ENCODE results near the gene ART3. TPM values are rescaled to one million over a fixed set of nuclear protein-coding genes. Genes with fewer than 3 reads are reported as not detected.

Gene ART3
- polyA plus RNA-seq, 1 donor (not counting 4 experiments of a cell fraction or from before 2014, with no cell fraction given), result 0.64 TPM

GRCh38 chr4:76061421-76061820 lies 13.1 kb upstream of the ART3 start:
- FAIRE-seq, result no peak

DNA sequence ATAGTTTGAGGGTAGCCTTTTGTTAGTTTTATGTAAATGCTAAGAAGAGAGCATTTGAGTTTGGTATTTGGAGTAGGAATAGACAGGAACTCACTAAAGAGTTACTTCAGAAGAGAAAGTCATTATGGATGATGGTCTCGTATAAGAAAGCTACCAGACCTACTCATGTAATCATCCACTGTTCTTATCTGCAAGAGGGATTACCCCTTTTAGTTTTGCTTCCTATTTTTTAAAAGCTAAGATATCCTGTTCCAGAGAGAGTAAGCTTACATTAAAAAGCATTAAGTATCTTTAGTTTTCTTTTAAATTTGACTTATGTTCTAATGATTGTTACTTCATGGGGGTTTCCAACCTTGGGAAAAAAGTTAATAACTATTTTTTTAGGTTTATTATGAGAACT lies 12.5 kb upstream of the ART3 start:
- no peak overlapping the region for H3K9ac ChIP-seq (ENCODE audit: control insufficient read depth, extremely low read depth, insufficient read depth, low read length)
- no peaks in the 10 kb centered on the region for H4K20me1 ChIP-seq (ENCODE audit: control insufficient read depth, extremely low read depth, insufficient read depth, low read length)
- dilution Hi-C loops (cut with MboI; ENCODE audit: extremely low pct_ligation_motif_present, low sequenced_read_pairs), result no loop called here
- no peak for TF ChIP-seq CTCF (optimal IDR thresholded peaks at IDR 0.05 in 1 of 3, IDR thresholded peaks at IDR 0.05 in 1 of 3, conservative IDR thresholded peaks at IDR 0.05 in 1 of 3; ENCODE audit: extremely low read depth in 1 of 3, insufficient read depth in 2 of 3, low read length in 3 of 3)
- TF ChIP-seq EZH2 (IDR thresholded peaks at IDR 0.05; ENCODE audit: low read length), result no peak
- H3K4me3 ChIP-seq (ENCODE audit: control insufficient read depth in 2 of 3, extremely low read depth in 1 of 3, insufficient read depth in 2 of 3, low read depth in 1 of 3, low read length in 3 of 3), result no peak overlapping the region
- peaks cover 26% of the 10 kb centered on the region for H3K4me1 ChIP-seq (ENCODE audit: control insufficient read depth, extremely low read depth, insufficient read depth, low read length)
- H3K9me3 ChIP-seq (ENCODE audit: control insufficient read depth, low read depth, low read length), result no peaks in the 10 kb centered on the region
- H3K36me3 ChIP-seq (ENCODE audit: control insufficient read depth in 2 of 2, extremely low read depth in 1 of 2, insufficient read depth in 2 of 2, low read length in 2 of 2), result no peaks in the 10 kb centered on the region
- H2AFZ ChIP-seq (ENCODE audit: control insufficient read depth, low read length), result no peak overlapping the region
- DNase-seq (ENCODE audit: low read depth, low spot score) (no peak), FAIRE-seq (no peak)
- H3K4me2 ChIP-seq (ENCODE audit: control insufficient read depth, extremely low read depth, insufficient read depth, low read depth, low read length), result no peak overlapping the region
- no peaks in the 10 kb centered on the region for H3K27me3 ChIP-seq (ENCODE audit: control insufficient read depth, extremely low read depth, insufficient read depth, low read length)
- no peaks in the 10 kb centered on the region for H3K79me2 ChIP-seq (ENCODE audit: control insufficient read depth, insufficient read depth, low read length)
- no peak overlapping the region for H3K27ac ChIP-seq (ENCODE audit: control insufficient read depth, insufficient read depth, low read length)
- H3K9me1 ChIP-seq (ENCODE audit: control insufficient read depth, extremely low read depth, insufficient read depth, low read length), result no peaks in the 10 kb centered on the region

More at GRCh38 chr4:76061421-76061820, 13.1 kb upstream of the ART3 start:
- DNase-seq (ENCODE audit: low read depth, low spot score), result no peak
- Histone ChIP-seq H3K9me1 (ENCODE audit: control insufficient read depth, extremely low read depth, insufficient read depth, low read length) (no peaks in the 10 kb centered on the region), H3K9me3 (ENCODE audit: control insufficient read depth, low read depth, low read length) (no peaks in the 10 kb centered on the region), H3K4me3 (ENCODE audit: control insufficient read depth in 2 of 3, extremely low read depth in 1 of 3, insufficient read depth in 2 of 3, low read depth in 1 of 3, low read length in 3 of 3) (no peak overlapping the region), H3K27me3 (ENCODE audit: control insufficient read depth, extremely low read depth, insufficient read depth, low read length) (no peaks in the 10 kb centered on the region), H2AFZ (ENCODE audit: control insufficient read depth, low read length) (no peak overlapping the region), H3K4me2 (ENCODE audit: control insufficient read depth, extremely low read depth, insufficient read depth, low read depth, low read length) (no peak overlapping the region), H4K20me1 (ENCODE audit: control insufficient read depth, extremely low read depth, insufficient read depth, low read length) (no peaks in the 10 kb centered on the region), H3K36me3 (ENCODE audit: control insufficient read depth in 2 of 2, extremely low read depth in 1 of 2, insufficient read depth in 2 of 2, low read length in 2 of 2) (no peaks in the 10 kb centered on the region), H3K9ac (ENCODE audit: control insufficient read depth, extremely low read depth, insufficient read depth, low read length) (no peak overlapping the region), H3K27ac (ENCODE audit: control insufficient read depth, insufficient read depth, low read length) (no peak overlapping the region), H3K4me1 (ENCODE audit: control insufficient read depth, extremely low read depth, insufficient read depth, low read length) (peaks cover 26% of the 10 kb centered on the region), H3K79me2 (ENCODE audit: control insufficient read depth, insufficient read depth, low read length) (no peaks in the 10 kb centered on the region)
- dilution Hi-C loops (cut with MboI; ENCODE audit: extremely low pct_ligation_motif_present, low sequenced_read_pairs), result no loop called here
- no peak for TF ChIP-seq EZH2 (IDR thresholded peaks at IDR 0.05; ENCODE audit: low read length)
- no peak for TF ChIP-seq CTCF (optimal IDR thresholded peaks at IDR 0.05 in 1 of 3, IDR thresholded peaks at IDR 0.05 in 1 of 3, conservative IDR thresholded peaks at IDR 0.05 in 1 of 3; ENCODE audit: extremely low read depth in 1 of 3, insufficient read depth in 2 of 3, low read length in 3 of 3)
